H9 (cell line): ENCODE measurements around the gene IFT122. TPM values are rescaled to one million over a fixed set of nuclear protein-coding genes. Genes with fewer than 3 reads are reported as not detected.

ENCODE experiments used
- DNase-seq: peaks from one replicate; pipeline ENCODE4 v3.0.0-alpha.2; 2017
- H2AFZ ChIP-seq: one replicate; pipeline ENCODE4 v1.6.1; 2013; ENCODE audit warnings: mild to moderate bottlenecking, low read length, control low read depth, moderate library complexity
- H2AK5ac ChIP-seq: 2 replicates; pipeline ENCODE4 v1.6.1; 2013; ENCODE audit warnings: low read length, control low read depth, mixed read lengths; ENCODE audit not compliant: insufficient read length
- H2BK120ac ChIP-seq: one replicate; pipeline ENCODE4 v1.6.1; 2013; ENCODE audit warnings: low read depth, mild to moderate bottlenecking, low read length, control low read depth, inconsistent platforms; ENCODE audit not compliant: poor library complexity, severe bottlenecking
- H2BK12ac ChIP-seq: 2 replicates; pipeline ENCODE4 v1.6.1; 2013; ENCODE audit warnings: low read length, control low read depth, mixed read lengths, low read depth; ENCODE audit not compliant: insufficient read length
- H2BK15ac ChIP-seq: 2 replicates; pipeline ENCODE4 v1.6.1; 2013; ENCODE audit warnings: low read depth, low read length, control low read depth
- H2BK20ac ChIP-seq: one replicate; pipeline ENCODE4 v1.6.1; 2013; ENCODE audit warnings: low read depth, mild to moderate bottlenecking, low read length, control low read depth, inconsistent platforms; ENCODE audit not compliant: poor library complexity, severe bottlenecking
- H2BK5ac ChIP-seq: 2 replicates; pipeline ENCODE4 v1.6.1; 2013; ENCODE audit warnings: low read length, control low read depth, mixed read lengths; ENCODE audit not compliant: insufficient read length
- H3K14ac ChIP-seq: 2 replicates; pipeline ENCODE4 v1.6.1; 2013; ENCODE audit warnings: low read length, control low read depth; ENCODE audit not compliant: insufficient read depth
- H3K18ac ChIP-seq: 2 replicates; pipeline ENCODE4 v1.6.1; 2013; ENCODE audit warnings: low read depth, mild to moderate bottlenecking, mixed read lengths, low read length, control low read depth; ENCODE audit not compliant: insufficient read length
- H3K23ac ChIP-seq: 2 replicates; pipeline ENCODE4 v1.6.1; 2013; ENCODE audit warnings: low read length, control low read depth, mixed read lengths, low read depth; ENCODE audit not compliant: insufficient read length
- H3K23me2 ChIP-seq: 2 replicates; pipeline ENCODE4 v1.6.1; 2013; ENCODE audit warnings: low read depth, mild to moderate bottlenecking, mixed read lengths, low read length, control low read depth; ENCODE audit not compliant: insufficient read length, poor library complexity, severe bottlenecking
- H3K27ac ChIP-seq: 2 replicates; pipeline ENCODE4 v1.5.1; 2013; ENCODE audit warnings: low read length, control low read depth, mixed read lengths, low read depth; ENCODE audit not compliant: insufficient read length
- H3K27me3 ChIP-seq: 2 replicates; pipeline ENCODE4 v1.6.1; 2013; ENCODE audit warnings: low read length, control low read depth, inconsistent platforms; ENCODE audit not compliant: insufficient read depth
- H3K4ac ChIP-seq: 2 replicates; pipeline ENCODE4 v1.6.1; 2013; ENCODE audit warnings: low read depth, mild to moderate bottlenecking, control low read depth, inconsistent platforms, low read length, moderate library complexity
- H3K4me1 ChIP-seq: 2 replicates; pipeline ENCODE4 v1.6.1; 2013; ENCODE audit warnings: low read length, control low read depth, inconsistent platforms; ENCODE audit not compliant: insufficient read depth
- H3K4me2 ChIP-seq: 2 replicates; pipeline ENCODE4 v1.6.1; 2013; ENCODE audit warnings: low read length, control low read depth, mixed read lengths; ENCODE audit not compliant: insufficient read length, insufficient read depth
- H3K56ac ChIP-seq: 2 replicates; pipeline ENCODE4 v1.6.1; 2013; ENCODE audit warnings: low read depth, mild to moderate bottlenecking, mixed read lengths, low read length, control low read depth; ENCODE audit not compliant: insufficient read length
- H3K79me1 ChIP-seq: 2 replicates; pipeline ENCODE4 v1.6.1; 2013; ENCODE audit warnings: low read depth, mild to moderate bottlenecking, moderate library complexity, low read length, control low read depth, inconsistent platforms; ENCODE audit not compliant: insufficient read depth, poor library complexity, severe bottlenecking
- H3K79me2 ChIP-seq: 2 replicates; pipeline ENCODE4 v1.6.1; 2013; ENCODE audit warnings: low read length, control low read depth, inconsistent platforms; ENCODE audit not compliant: insufficient read depth
- H3K9ac ChIP-seq: 2 replicates; pipeline ENCODE4 v1.6.1; 2013; ENCODE audit warnings: low read length, control low read depth, mixed read lengths; ENCODE audit not compliant: insufficient read length; ENCODE audit errors: extremely low read depth
- H3K9me3 ChIP-seq: one replicate; pipeline ENCODE4 v1.6.1; 2013; ENCODE audit warnings: low read depth, low read length, inconsistent platforms; ENCODE audit not compliant: control insufficient read depth
- H3T11ph ChIP-seq: one replicate; pipeline ENCODE4 v1.6.1; 2013; ENCODE audit warnings: mild to moderate bottlenecking, low read length, control low read depth, inconsistent platforms
- H4K20me1 ChIP-seq: one replicate; pipeline ENCODE4 v1.6.1; 2013; ENCODE audit not compliant: control insufficient read depth, insufficient read length, insufficient read depth
- H4K5ac ChIP-seq: 2 replicates; pipeline ENCODE4 v1.6.1; 2013; ENCODE audit warnings: low read depth, mild to moderate bottlenecking, mixed read lengths, low read length, control low read depth; ENCODE audit not compliant: insufficient read length
- H4K8ac ChIP-seq: replicated peaks from 2 replicates; pipeline ENCODE4 v1.6.1; 2013; ENCODE audit warnings: low read length, control low read depth, mixed read lengths, low read depth; ENCODE audit not compliant: insufficient read length
- H4K91ac ChIP-seq: 2 replicates; pipeline ENCODE4 v1.6.1; 2013; ENCODE audit warnings: low read depth, mild to moderate bottlenecking, moderate library complexity, mixed read lengths, low read length, control low read depth; ENCODE audit not compliant: insufficient read length
- H3K27ac Mint-ChIP-seq, 3 experiments: 2 replicates in 2 of 3; 3 replicates in 1 of 3; pipeline ENCODE4 v1.8.0; 2020 to 2021; ENCODE audit warnings: mixed read lengths in 3 of 3, mild to moderate bottlenecking in 1 of 3, moderate library complexity in 1 of 3
- H3K27me3 Mint-ChIP-seq: 2 replicates; pipeline ENCODE4 v1.8.0; 2021; ENCODE audit warnings: low read depth, mild to moderate bottlenecking, moderate library complexity, mixed read lengths
- H3K36me3 Mint-ChIP-seq, 3 experiments: 2 replicates in 2 of 3; 3 replicates in 1 of 3; pipeline ENCODE4 v1.8.0; 2020 to 2021; ENCODE audit warnings: low read depth in 3 of 3, mixed read lengths in 3 of 3; ENCODE audit not compliant: insufficient read depth in 1 of 3
- H3K4me1 Mint-ChIP-seq, 2 experiments: 2 replicates each; pipeline ENCODE4 v1.8.0; 2020; ENCODE audit warnings: mixed read lengths in 2 of 2
- H3K4me3 Mint-ChIP-seq, 2 experiments: 2 replicates in 1 of 2; 3 replicates in 1 of 2; pipeline ENCODE4 v1.8.0; 2020 to 2021; ENCODE audit warnings: mild to moderate bottlenecking in 2 of 2, mixed read lengths in 2 of 2, moderate library complexity in 1 of 2
- H3K9me3 Mint-ChIP-seq, 2 experiments: 2 replicates in 1 of 2; 3 replicates in 1 of 2; pipeline ENCODE4 v1.8.0; 2020; ENCODE audit warnings: mild to moderate bottlenecking in 2 of 2, mixed read lengths in 2 of 2, moderate library complexity in 1 of 2
- WGBS: extraction: QIAGEN DNeasy Blood & Tissue Kit; methylation state at CpG from one replicate; pipeline ENCODE4 v1.1.7; 2013; ENCODE audit warnings: missing lambda C conversion rate, low lambda C conversion rate, mixed read lengths; ENCODE audit not compliant: insufficient read length; ENCODE audit errors: extremely low coverage; 5-methylcytosine and 5-hydroxymethylcytosine counted together
- total RNA-seq: library from RNA; stranded (reverse); gene quantifications from 2 replicates; pipeline ENCODE4 v1.2.1, GENCODE V29; 2021
- TF ChIP-seq, protein P1 (sequence below): fragments of 200-600 bp; sonication (generic); conservative IDR thresholded peaks from 3 replicates; pipeline ENCODE4 v1.8.0; 2021; ENCODE audit warnings: antibody characterized with exemption, mild to moderate bottlenecking

Gene IFT122
- total RNA-seq, 1 experiment from 2014 or later, result 19.3 TPM

DNA sequence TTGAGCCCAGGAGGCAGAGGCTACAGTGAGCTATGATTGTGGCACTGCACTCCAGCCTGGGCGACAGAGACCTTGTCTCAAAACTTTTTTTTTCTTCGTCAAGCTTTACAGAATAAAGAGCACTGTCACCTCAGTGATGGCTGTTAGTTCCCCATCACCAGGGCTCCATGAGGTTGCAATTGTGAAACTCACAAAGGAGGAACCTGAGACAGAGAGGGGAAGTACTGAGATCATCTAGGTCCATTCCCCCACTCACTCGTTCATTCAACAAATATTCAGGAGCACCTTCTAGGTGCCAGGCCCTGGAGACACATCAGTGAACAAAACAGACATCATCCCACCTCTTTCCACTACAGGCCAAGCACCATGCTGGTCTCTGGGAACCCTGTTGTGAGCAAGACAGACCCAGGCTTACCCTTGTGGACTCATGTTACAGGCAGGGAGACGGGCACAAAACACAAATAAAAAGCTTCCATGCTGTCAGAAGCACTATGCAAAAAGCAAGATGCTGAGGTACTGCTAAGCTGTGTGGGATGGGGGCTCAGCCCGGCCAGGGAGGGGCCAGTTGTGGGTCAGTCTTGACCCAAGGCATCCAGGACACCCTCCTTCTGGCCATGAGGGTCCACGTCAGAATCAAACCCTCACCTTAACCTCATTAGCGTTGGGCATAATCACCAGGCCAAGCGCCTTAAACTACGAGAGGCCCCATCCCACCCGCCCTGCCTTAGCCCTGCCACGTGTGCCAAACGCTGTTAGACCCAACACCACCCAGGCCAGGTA, 86.3 kb downstream of the IFT122 start:
- no peaks in the 10 kb centered on the region for H3K9me3 Mint-ChIP-seq
- no peaks in the 10 kb centered on the region for H3K27me3 ChIP-seq
- H4K5ac ChIP-seq, result no peak overlapping the region
- H3K79me2 ChIP-seq, result no peaks in the 10 kb centered on the region
- H2AK5ac ChIP-seq, result no peak overlapping the region
- H3K27ac ChIP-seq, result no peak overlapping the region
- H2BK20ac ChIP-seq, result no peak overlapping the region
- no peaks in the 10 kb centered on the region for H3K9me3 ChIP-seq
- H4K8ac ChIP-seq, result no peak overlapping the region
- no peak overlapping the region for H3K18ac ChIP-seq
- H3T11ph ChIP-seq, result no peak overlapping the region
- H3K27me3 Mint-ChIP-seq, result peaks cover 3% of the 10 kb centered on the region; the same call in 1 of the 2 replicates
- TF ChIP-seq, protein P1, sequence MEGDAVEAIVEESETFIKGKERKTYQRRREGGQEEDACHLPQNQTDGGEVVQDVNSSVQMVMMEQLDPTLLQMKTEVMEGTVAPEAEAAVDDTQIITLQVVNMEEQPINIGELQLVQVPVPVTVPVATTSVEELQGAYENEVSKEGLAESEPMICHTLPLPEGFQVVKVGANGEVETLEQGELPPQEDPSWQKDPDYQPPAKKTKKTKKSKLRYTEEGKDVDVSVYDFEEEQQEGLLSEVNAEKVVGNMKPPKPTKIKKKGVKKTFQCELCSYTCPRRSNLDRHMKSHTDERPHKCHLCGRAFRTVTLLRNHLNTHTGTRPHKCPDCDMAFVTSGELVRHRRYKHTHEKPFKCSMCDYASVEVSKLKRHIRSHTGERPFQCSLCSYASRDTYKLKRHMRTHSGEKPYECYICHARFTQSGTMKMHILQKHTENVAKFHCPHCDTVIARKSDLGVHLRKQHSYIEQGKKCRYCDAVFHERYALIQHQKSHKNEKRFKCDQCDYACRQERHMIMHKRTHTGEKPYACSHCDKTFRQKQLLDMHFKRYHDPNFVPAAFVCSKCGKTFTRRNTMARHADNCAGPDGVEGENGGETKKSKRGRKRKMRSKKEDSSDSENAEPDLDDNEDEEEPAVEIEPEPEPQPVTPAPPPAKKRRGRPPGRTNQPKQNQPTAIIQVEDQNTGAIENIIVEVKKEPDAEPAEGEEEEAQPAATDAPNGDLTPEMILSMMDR, result no peak
- H4K91ac ChIP-seq, result no peak overlapping the region
- H3K4me1 Mint-ChIP-seq, result peaks cover 31 to 37% of the 10 kb centered on the region in 2 experiments
- no peak for DNase-seq
- H2BK120ac ChIP-seq, result no peak overlapping the region
- H3K4ac ChIP-seq, result no peak overlapping the region
- no peak overlapping the region for H3K56ac ChIP-seq
- H3K4me3 Mint-ChIP-seq, result no peak overlapping the region
- WGBS, result no CpG with 5 or more reads among the region's 12 CpGs
- H3K4me1 ChIP-seq, result peaks cover 13% of the 10 kb centered on the region; the same call in 1 of the 2 replicates
- no peak overlapping the region for H2BK5ac ChIP-seq
- H3K27ac Mint-ChIP-seq, result 0 out of 7 replicates have a peak overlapping the region, but pooled peaks of 1 of the 3 experiments have one; percentile 36
- H3K4me2 ChIP-seq, result no peak overlapping the region
- H3K23ac ChIP-seq, result no peak overlapping the region
- H2BK12ac ChIP-seq, result no peak overlapping the region
- no peak overlapping the region for H3K14ac ChIP-seq
- H2AFZ ChIP-seq, result no peak overlapping the region
- H3K9ac ChIP-seq, result no peak overlapping the region
- no peaks in the 10 kb centered on the region for H3K23me2 ChIP-seq
- H3K79me1 ChIP-seq, result no peaks in the 10 kb centered on the region
- H2BK15ac ChIP-seq, result no peak overlapping the region
- H4K20me1 ChIP-seq, result no peaks in the 10 kb centered on the region
- no peaks in the 10 kb centered on the region for H3K36me3 Mint-ChIP-seq
